ENCODE data around the gene PERM1.

DNA sequence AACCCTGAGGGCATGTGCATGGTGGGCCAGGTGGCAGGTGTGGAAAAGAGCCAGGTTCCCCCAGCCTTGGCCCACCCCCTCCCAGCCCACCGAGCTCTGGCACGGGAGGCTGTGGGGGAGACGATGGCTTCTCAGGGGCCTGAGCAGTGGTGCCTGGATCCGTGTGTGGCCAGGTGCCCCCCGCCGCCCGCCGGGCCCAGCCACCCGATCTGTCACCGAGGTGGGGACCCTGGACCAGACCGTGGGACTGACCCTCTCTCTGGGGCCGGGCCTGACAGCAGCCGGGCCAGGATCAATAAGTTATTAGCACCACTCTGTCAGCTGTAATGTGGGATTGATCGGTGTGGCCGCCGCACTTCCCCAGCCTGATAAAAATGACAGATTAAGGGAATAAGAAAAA, 44.4 kb downstream of the PERM1 start:
- TF ChIP-seq, protein P1, sequence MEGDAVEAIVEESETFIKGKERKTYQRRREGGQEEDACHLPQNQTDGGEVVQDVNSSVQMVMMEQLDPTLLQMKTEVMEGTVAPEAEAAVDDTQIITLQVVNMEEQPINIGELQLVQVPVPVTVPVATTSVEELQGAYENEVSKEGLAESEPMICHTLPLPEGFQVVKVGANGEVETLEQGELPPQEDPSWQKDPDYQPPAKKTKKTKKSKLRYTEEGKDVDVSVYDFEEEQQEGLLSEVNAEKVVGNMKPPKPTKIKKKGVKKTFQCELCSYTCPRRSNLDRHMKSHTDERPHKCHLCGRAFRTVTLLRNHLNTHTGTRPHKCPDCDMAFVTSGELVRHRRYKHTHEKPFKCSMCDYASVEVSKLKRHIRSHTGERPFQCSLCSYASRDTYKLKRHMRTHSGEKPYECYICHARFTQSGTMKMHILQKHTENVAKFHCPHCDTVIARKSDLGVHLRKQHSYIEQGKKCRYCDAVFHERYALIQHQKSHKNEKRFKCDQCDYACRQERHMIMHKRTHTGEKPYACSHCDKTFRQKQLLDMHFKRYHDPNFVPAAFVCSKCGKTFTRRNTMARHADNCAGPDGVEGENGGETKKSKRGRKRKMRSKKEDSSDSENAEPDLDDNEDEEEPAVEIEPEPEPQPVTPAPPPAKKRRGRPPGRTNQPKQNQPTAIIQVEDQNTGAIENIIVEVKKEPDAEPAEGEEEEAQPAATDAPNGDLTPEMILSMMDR (IDR thresholded peaks at IDR 0.05): no peak
- TF ChIP-seq POLR2A (IDR thresholded peaks at IDR 0.05) (no peak), POLR2AphosphoS5 (IDR thresholded peaks at IDR 0.05) (no peak)

Measured in breast epithelium (tissue), 3 donors.